ENCODE data around the gene MGMT.
"Not testable (repeated sequence)": the region's sequence is repeated elsewhere in the genome, so short reads cannot be mapped to it uniquely, and the experiment has no call there.

MGMT gene

DNA sequence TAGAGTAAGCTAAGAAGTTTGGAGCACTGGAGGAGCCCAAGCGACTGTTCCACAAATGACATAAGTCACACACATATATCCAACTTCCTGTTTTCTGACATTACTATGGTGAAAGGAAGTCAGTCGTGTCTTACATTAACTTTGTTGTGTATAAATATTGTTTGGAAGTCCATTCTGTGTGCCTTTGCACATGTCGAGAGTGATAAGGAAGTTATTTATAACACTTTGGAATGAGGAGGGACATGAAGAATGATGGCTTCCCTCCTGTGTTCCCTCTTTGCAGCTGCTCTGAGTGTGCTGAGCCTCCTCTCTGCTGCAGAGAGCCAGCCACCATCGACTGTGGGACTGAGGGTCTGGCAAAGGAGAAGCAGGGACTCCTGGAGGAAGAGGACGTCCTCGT is 40.4 kb upstream of the MGMT start:
- no peak for DNase-seq (ENCODE audit: extremely low read depth, low read depth)
- H3K4me3 ChIP-seq (replicated peaks; ENCODE audit: low read depth, low read length), result no peak overlapping the region
- TF ChIP-seq, protein P1, sequence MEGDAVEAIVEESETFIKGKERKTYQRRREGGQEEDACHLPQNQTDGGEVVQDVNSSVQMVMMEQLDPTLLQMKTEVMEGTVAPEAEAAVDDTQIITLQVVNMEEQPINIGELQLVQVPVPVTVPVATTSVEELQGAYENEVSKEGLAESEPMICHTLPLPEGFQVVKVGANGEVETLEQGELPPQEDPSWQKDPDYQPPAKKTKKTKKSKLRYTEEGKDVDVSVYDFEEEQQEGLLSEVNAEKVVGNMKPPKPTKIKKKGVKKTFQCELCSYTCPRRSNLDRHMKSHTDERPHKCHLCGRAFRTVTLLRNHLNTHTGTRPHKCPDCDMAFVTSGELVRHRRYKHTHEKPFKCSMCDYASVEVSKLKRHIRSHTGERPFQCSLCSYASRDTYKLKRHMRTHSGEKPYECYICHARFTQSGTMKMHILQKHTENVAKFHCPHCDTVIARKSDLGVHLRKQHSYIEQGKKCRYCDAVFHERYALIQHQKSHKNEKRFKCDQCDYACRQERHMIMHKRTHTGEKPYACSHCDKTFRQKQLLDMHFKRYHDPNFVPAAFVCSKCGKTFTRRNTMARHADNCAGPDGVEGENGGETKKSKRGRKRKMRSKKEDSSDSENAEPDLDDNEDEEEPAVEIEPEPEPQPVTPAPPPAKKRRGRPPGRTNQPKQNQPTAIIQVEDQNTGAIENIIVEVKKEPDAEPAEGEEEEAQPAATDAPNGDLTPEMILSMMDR (IDR thresholded peaks at IDR 0.05; ENCODE audit: low read depth, low read length, missing control alignments), result no peak

DNA sequence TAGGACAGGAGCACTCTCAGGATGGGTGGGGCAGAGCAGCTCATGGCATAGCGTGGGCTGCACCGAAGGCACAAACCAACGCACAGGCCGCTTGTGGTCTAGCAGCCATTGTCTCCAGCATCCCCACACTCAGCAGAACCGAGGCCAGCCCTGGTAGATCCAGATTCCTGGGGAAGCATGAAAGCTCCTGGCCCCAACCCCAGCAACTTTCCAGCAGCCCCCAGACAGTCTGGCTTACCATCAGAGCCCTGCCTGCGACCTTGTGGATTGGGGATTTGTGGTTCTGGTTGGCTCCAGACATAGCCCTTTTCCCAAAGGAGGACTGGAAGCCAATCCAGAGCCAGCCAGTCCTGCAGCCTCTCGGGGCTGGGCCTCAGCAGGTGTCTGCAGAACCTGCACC is 33.8 kb upstream of the MGMT start:
- no peak for DNase-seq (ENCODE audit: extremely low read depth, low read depth)
- no peak overlapping the region for H3K4me3 ChIP-seq (replicated peaks; ENCODE audit: low read depth, low read length)
- TF ChIP-seq, protein P1 (IDR thresholded peaks at IDR 0.05; ENCODE audit: low read depth, low read length, missing control alignments), result no peak

DNA sequence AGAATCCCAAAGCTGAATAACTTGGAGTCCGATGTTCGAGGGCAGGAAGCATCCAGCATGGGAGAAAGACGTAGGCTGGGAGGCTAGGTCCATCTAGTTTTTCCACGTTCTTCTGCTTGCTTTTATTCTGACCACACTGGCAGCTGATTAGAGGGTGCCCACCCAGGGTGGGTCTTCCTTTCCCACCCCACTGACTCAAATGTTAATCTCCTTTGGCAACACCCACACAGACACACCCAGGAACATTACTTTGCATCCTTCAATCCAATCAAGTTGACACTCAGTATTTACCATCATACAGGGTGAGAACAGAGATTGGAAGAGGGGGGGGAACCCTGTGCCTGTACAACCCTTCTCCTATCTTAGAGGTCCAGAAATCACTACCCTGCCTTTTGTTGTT is 31.3 kb upstream of the MGMT start:
- not testable (repeated sequence) for DNase-seq (ENCODE audit: extremely low read depth, low read depth)

DNA sequence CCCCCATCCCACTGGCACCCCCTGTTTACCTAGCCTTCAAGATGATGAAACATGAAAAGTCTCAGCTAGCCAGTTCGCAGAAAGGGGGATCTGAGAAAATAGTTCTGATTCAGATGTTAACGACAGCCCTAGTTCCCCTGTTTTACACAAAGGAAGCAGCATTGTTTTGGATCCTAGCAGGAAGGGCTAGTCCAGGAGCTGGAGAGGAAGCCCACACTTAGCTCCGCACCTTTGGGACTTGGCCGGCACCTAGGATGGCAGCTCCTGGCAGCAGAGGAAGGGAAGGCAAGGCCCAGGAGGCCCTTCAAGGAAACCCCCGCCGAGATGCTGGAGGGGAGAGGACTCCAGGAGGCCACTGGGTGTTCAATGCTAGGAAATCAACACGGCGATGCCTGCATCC is 29.0 kb upstream of the MGMT start:
- TF ChIP-seq, protein P1 (IDR thresholded peaks at IDR 0.05; ENCODE audit: low read depth, low read length, missing control alignments), result no peak
- no peak for DNase-seq (ENCODE audit: extremely low read depth, low read depth)
- no peak overlapping the region for H3K4me3 ChIP-seq (replicated peaks; ENCODE audit: low read depth, low read length)

More for the DNA sequence above, 31.3 kb upstream of the MGMT start:
- H3K4me3 ChIP-seq (replicated peaks; ENCODE audit: low read depth, low read length), result not testable (repeated sequence)

DNA sequence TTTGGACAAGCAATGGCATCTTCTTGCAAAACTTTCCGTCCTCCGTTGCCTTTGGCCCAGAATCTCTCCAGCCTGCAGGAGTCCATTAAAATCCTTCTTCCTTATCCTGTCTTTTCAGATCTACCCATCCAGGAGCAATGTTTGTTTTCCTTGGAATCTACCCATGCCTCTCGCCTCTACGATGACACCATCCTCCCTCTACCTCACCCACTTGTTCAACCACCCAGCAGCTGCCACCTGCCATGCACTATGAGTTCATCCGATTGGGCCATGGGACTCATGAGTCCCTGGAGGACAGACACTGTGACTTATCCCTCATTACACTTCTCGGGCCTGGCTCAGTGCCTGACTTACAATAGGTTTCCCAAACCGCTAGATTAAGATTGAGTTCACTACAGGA is 26.8 kb upstream of the MGMT start:
- TF ChIP-seq, protein P1 (IDR thresholded peaks at IDR 0.05; ENCODE audit: low read depth, low read length, missing control alignments), result no peak
- DNase-seq (ENCODE audit: extremely low read depth, low read depth), result no peak
- H3K4me3 ChIP-seq (replicated peaks; ENCODE audit: low read depth, low read length), result no peak overlapping the region

DNA sequence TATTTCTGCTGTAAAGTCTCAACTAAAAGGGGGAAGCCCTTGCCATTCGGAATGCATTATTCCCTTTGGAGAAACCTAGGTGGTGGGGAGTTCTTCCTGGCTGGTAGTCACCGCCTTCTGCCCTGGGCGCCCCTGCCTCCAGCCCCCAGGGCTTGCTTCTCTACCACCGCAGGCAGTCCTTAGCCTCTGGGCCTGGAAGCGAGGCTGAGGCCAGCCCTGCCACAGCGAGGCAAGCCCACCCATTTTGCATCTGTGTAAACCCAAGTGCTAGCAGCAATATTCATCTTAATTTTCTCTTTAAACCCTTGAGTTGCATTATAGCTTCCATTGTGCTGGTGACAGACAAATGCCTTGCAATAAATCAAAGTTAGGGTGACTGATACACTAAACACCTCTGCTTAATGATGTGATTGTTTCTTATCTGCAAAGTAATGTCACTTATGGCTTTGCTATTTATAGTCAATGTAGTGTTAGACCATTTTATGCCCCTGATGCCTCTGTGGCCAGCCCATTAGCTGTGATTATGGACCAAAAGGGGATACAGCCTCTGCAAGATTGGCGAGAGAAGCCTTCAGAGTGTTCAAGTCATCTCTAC is 26.2 kb upstream of the MGMT start:
- DNase-seq (ENCODE audit: extremely low read depth, low read depth), result no peak
- TF ChIP-seq, protein P1 (IDR thresholded peaks at IDR 0.05; ENCODE audit: low read depth, low read length, missing control alignments), result no peak

DNA sequence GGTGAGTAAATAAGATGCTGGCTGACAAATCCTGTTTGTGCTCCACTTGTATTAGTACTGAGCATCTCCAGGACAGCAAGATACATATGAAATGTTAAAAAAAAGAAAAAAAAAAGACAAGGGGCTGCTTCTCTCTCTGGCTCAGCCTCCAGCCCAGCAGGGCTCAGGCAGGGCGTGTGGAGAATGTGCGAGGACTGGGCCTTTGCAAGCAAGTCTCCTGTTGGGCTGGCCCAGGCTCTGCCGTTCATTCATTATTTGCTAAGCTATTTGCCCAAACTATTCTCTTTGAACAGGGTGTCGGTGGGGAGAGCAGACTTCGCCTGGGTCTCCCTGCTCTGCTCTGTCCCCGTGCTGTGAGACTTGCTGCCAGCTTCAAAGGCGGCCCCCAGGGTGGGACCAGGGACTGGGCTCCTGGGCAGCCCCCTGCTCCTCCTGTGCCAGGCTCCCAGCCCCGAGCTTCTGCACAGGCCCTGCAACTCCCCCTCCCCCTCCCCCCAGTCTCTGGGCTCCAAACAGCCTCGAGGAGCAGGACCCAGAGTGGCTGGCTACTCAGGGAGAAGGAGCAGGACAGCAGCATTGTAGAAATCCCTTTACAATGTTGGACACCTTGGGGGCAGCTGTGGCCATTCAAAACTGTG is 25.6 kb upstream of the MGMT start:
- no peak for DNase-seq (ENCODE audit: extremely low read depth, low read depth)
- H3K4me3 ChIP-seq (replicated peaks; ENCODE audit: low read depth, low read length), result no peak overlapping the region
- TF ChIP-seq, protein P1 (IDR thresholded peaks at IDR 0.05; ENCODE audit: low read depth, low read length, missing control alignments), result no peak

More for the DNA sequence above, 26.2 kb upstream of the MGMT start:
- H3K4me3 ChIP-seq (replicated peaks; ENCODE audit: low read depth, low read length), result no peak overlapping the region

Measured in HFF-Myc (cell line).